GM06990 (cell line): ENCODE measurements around the gene DCAF8L2.
"Not testable (repeated sequence)": the region's sequence is repeated elsewhere in the genome, so short reads cannot be mapped to it uniquely, and the experiment has no call there.

Source experiments
- DNase-seq: peaks from one replicate; pipeline ENCODE4 v3.0.0-alpha.2; 2011; ENCODE audit not compliant: insufficient read length; ENCODE audit errors: extremely low read depth
- H3K27me3 ChIP-seq: replicated peaks from 2 replicates; pipeline ENCODE4 v1.6.0; 2011; ENCODE audit warnings: low read length; ENCODE audit not compliant: control insufficient read depth, insufficient read depth
- H3K36me3 ChIP-seq: 2 replicates; pipeline ENCODE4 v1.5.1; 2011; ENCODE audit warnings: low read length; ENCODE audit not compliant: control insufficient read depth, insufficient read depth
- H3K4me3 ChIP-seq: replicated peaks from 2 replicates; pipeline ENCODE4 v1.5.1; 2011; ENCODE audit warnings: low read depth, mild to moderate bottlenecking, control low read depth, low read length
- TF ChIP-seq, protein P1 (sequence below): IDR thresholded peaks from 2 replicates; pipeline ENCODE4 v1.5.1; 2011; ENCODE audit warnings: low read length, control low read depth, mild to moderate bottlenecking, inconsistent platforms; ENCODE audit not compliant: insufficient read depth, poor library complexity, severe bottlenecking

DCAF8L2 gene

DNA sequence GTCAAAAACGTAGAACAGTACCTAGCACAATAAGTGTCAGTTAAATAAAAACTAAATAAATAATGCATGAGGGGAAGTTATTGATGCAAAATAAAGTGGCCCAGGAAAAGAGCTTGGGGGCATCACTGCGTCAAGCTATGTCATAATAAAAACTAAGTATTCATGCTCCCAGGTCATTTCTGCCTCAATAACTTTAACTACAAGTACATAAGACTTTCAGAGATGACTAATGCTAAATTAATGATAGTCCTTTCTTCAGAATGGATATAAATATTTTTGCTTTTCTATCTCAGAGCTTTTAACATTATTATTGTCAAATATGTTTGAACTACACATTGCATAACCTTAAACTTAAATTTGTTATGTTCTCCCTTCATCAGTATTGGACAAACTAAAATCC, 125.5 kb downstream of the DCAF8L2 start:
- Histone ChIP-seq H3K4me3 (no peak overlapping the region), H3K27me3 (no peaks in the 10 kb centered on the region), H3K36me3 (no peaks in the 10 kb centered on the region)
- DNase-seq: no peak
- TF ChIP-seq, protein P1, sequence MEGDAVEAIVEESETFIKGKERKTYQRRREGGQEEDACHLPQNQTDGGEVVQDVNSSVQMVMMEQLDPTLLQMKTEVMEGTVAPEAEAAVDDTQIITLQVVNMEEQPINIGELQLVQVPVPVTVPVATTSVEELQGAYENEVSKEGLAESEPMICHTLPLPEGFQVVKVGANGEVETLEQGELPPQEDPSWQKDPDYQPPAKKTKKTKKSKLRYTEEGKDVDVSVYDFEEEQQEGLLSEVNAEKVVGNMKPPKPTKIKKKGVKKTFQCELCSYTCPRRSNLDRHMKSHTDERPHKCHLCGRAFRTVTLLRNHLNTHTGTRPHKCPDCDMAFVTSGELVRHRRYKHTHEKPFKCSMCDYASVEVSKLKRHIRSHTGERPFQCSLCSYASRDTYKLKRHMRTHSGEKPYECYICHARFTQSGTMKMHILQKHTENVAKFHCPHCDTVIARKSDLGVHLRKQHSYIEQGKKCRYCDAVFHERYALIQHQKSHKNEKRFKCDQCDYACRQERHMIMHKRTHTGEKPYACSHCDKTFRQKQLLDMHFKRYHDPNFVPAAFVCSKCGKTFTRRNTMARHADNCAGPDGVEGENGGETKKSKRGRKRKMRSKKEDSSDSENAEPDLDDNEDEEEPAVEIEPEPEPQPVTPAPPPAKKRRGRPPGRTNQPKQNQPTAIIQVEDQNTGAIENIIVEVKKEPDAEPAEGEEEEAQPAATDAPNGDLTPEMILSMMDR: no peak

DNA sequence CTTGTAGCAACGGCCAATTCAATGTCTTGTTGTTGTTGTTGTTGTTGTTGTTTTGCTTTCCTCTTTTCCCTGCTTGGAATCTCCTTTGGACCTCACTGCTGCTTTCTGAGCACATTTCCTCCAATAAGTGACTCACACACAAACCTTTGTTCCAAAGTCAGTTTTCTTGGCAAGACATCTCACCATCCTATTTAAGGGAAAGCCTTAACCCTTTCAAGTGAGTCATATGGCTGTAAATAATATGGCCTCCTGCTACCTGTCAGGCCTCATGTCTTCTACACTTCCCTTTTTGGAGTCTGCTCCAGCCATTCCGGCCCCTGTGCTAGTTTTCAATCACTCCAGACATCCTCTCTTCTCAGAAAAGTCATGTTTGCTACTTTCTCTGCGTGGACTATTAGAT, 138.1 kb downstream of the DCAF8L2 start:
- DNase-seq: no peak

DNA sequence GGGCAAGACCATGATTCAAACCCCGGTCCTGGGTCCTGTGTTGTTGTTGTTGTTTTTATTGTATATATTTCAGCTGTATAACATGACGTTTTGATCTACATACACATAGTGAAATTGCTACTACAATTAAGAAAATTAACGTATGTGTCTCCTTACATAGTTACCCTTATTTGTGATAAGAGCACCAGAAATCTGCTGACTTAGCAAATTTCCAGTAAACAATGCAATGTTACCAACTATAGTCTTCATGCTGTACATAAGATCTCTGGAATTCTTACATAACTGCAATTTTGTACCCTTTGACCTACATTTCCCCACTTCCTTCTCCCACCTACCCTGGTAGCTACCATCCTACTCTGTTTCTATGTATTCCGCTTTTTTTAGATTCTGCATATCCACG, 141.8 kb downstream of the DCAF8L2 start:
- no peaks in the 10 kb centered on the region for H3K36me3 ChIP-seq
- no peaks in the 10 kb centered on the region for H3K27me3 ChIP-seq
- DNase-seq: no peak
- H3K4me3 ChIP-seq: no peak overlapping the region
- TF ChIP-seq, protein P1: no peak

More for the DNA sequence above, 138.1 kb downstream of the DCAF8L2 start:
- TF ChIP-seq, protein P1: no peak
- no peaks in the 10 kb centered on the region for H3K27me3 ChIP-seq
- H3K36me3 ChIP-seq: no peaks in the 10 kb centered on the region
- no peak overlapping the region for H3K4me3 ChIP-seq

DNA sequence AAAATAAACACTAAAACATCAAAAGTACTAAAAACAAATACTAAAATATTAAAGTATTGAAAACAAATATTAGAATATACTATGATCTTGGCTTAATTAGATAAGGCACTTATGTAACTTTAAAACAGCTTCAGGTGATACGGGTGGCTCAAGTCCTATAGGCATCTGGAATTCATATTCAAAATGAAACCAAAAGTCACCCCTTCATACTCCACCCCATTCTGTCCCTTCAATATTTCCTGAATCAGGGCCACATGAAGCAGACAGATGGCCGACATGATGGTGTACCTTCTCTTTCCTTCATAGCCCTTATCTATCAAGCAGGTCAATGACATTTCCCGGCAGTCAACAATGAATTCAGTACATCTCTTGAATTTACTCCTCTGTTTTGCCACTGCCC, 145.8 kb downstream of the DCAF8L2 start:
- no peak for DNase-seq
- TF ChIP-seq, protein P1: no peak
- Histone ChIP-seq H3K4me3 (no peak overlapping the region), H3K36me3 (no peaks in the 10 kb centered on the region), H3K27me3 (no peaks in the 10 kb centered on the region)

DNA sequence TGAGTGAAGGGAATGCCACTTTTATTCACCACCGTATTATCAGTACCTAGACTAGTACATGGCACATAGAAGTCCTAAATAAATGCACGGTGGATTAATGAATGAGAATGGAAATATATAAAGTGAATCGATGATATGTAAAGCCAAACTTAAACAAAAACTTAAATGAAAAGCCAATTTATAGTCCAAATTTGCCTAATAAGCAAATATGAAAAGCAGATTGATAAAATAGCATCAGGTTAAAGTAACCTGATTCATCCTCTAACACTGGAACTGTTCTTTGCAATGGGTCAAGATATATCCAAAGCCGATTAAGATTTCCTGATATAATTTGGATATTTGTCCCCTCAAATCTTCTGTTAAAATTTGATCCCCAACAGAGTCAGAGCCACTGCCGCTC, 150.8 kb downstream of the DCAF8L2 start:
- Histone ChIP-seq H3K36me3 (no peaks in the 10 kb centered on the region), H3K4me3 (no peak overlapping the region), H3K27me3 (no peaks in the 10 kb centered on the region)
- DNase-seq: no peak
- TF ChIP-seq, protein P1: no peak

DNA sequence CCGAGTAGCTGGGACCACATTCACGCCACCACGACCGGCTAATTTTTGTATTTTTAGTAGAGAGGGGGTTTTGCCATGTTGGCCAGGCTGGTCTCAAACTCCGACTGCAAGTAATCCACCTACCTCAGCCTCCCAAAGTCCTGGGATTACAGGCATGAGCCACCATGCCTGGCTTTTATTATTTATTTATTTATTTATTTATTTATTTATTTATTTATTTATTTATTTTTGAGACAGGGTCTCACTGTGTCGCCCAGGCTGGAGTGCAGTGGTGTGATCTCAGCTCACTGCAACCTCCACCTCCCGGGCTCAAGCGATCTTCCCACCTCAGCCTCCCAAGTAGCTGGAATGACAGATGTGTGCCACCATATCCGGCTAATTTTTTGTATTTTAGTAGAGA, 153.4 kb downstream of the DCAF8L2 start:
- not testable (repeated sequence) for H3K4me3 ChIP-seq, H3K27me3 ChIP-seq, DNase-seq, H3K36me3 ChIP-seq
